Peyer's patch (tissue), 4 donors: Measurements from ENCODE around the gene MYL6. TPM values are rescaled to one million over a fixed set of nuclear protein-coding genes. Genes with fewer than 3 reads are reported as not detected.
A peak's percentile ranks its signal among the peaks of the same experiment; 100 is the strongest.
"Not testable (repeated sequence)": the region's sequence is repeated elsewhere in the genome, so short reads cannot be mapped to it uniquely, and the experiment has no call there.

ENCODE experiments used
- DNase-seq, 3 donors: peaks; one replicate each; pipeline ENCODE4 v3.0.0-alpha.2; 2017 to 2019
- H3K27ac ChIP-seq, 4 donors: fragments of 200-600 bp; sonication (generic); one replicate each; pipeline ENCODE4 v1.5.1; 2016 to 2019
- H3K27me3 ChIP-seq, 2 donors: fragments of 200-600 bp; sonication (generic); one replicate each; pipeline ENCODE4 v1.5.1; 2019
- H3K36me3 ChIP-seq, 3 donors: fragments of 200-600 bp; sonication (generic); one replicate each; pipeline ENCODE4 v1.5.1; 2016 to 2019
- H3K4me1 ChIP-seq, 4 donors: fragments of 200-600 bp; sonication (generic); one replicate each; pipeline ENCODE4 v1.5.1; 2016 to 2019
- H3K4me3 ChIP-seq, 4 donors: fragments of 200-600 bp; sonication (generic); 1 replicate in 3 of 4; 2 replicates in 1 of 4; pipeline ENCODE4 v1.5.1; 2016 to 2019; ENCODE audit warnings: mild to moderate bottlenecking in 1 of 4
- H3K9me3 ChIP-seq, 4 donors: fragments of 200-600 bp; sonication (generic); one replicate each; pipeline ENCODE4 v1.5.1; 2016 to 2019; ENCODE audit warnings: mild to moderate bottlenecking in 1 of 4
- CTCF ChIP-seq, 6 experiments: fragments of 450-650 bp in 4 of 6; fragments of 200-600 bp in 2 of 6; sonication (generic) in 1 of 6; IDR thresholded peaks; one replicate each; pipeline ENCODE4 v1.5.1; 2017 to 2019; ENCODE audit warnings: antibody characterized with exemption in 6 of 6, mild to moderate bottlenecking in 3 of 6, moderate library complexity in 1 of 6
- POLR2A ChIP-seq, 2 donors: fragments of 450-650 bp; IDR thresholded peaks; one replicate each; pipeline ENCODE4 v1.5.1; 2017; ENCODE audit warnings: antibody characterized with exemption in 2 of 2, mild to moderate bottlenecking in 2 of 2, moderate library complexity in 2 of 2
- total RNA-seq, 4 donors: library from RNA; depleted of rRNA; stranded (reverse); fragments of >200 nt; gene quantifications; one replicate each; pipeline ENCODE4 v1.1.0, GENCODE V29; 2016

Gene MYL6
- 1,000 to 10,000 TPM; 1,247 to 1,872 (median 1,541) TPM for total RNA-seq

GRCh38 chr12:56158029-56158925 lies at the start of gene MYL6:
Gene MYL6, plus strand, starts transcription at chr12:56158359. Its CDS starts 43 bp downstream, at chr12:56158402.
- TF ChIP-seq CTCF (IDR thresholded peaks at IDR 0.05) = peak in 1 of 6 experiments; percentile 3
- peak; percentile 99 for TF ChIP-seq POLR2A (IDR thresholded peaks at IDR 0.05)
- peak; percentile 91 to 99 (median 99) for DNase-seq
- Histone ChIP-seq H3K36me3 (peaks cover 0 to 39% (median 0%) of the 10 kb centered on the region in 3 donors), H3K4me1 (peaks cover 4 to 43% (median 19%) of the 10 kb centered on the region in 4 donors), H3K27ac (peak within 1 kb of the TSS; percentile 91 to 100 (median 97)), H3K4me3 (peak within 1 kb of the TSS; percentile 62 to 96 (median 80)), H3K9me3 (no peaks in the 10 kb centered on the region), H3K27me3 (no peaks in the 10 kb centered on the region)

GRCh38 chr12:56110571-56110970 lies 47.6 kb upstream of the MYL6 start:
- no peak for TF ChIP-seq CTCF (IDR thresholded peaks at IDR 0.05)
- no peak for TF ChIP-seq POLR2A (IDR thresholded peaks at IDR 0.05)
- no peak for DNase-seq
- Histone ChIP-seq H3K36me3 (peaks cover 0 to 70% (median 5%) of the 10 kb centered on the region in 3 donors), H3K27ac (no peak overlapping the region), H3K4me1 (peaks cover 0 to 12% (median 2%) of the 10 kb centered on the region in 4 donors), H3K4me3 (no peak overlapping the region), H3K27me3 (no peaks in the 10 kb centered on the region), H3K9me3 (no peaks in the 10 kb centered on the region)

GRCh38 chr12:56114084-56114483 lies 44.1 kb upstream of the MYL6 start:
- DNase-seq = no peak
- Histone ChIP-seq H3K4me3 (no peak overlapping the region), H3K27me3 (no peaks in the 10 kb centered on the region), H3K9me3 (no peaks in the 10 kb centered on the region), H3K4me1 (peaks cover 0 to 6% (median 2%) of the 10 kb centered on the region in 4 donors), H3K27ac (no peak overlapping the region), H3K36me3 (peaks cover 0 to 46% (median 5%) of the 10 kb centered on the region in 3 donors)
- TF ChIP-seq POLR2A (IDR thresholded peaks at IDR 0.05) = no peak
- TF ChIP-seq CTCF (IDR thresholded peaks at IDR 0.05) = no peak

- H3K27me3 ChIP-seq = no peaks in the 10 kb centered on the region
- peaks cover 3 to 18% (median 4%) of the 10 kb centered on the region in 4 donors for H3K4me1 ChIP-seq
- peak overlapping the region; percentile 78 to 96 (median 95) for H3K27ac ChIP-seq
- H3K4me3 ChIP-seq = peak overlapping the region in 3 of 4 donors; percentile 59 to 75 (median 69)
- no peaks in the 10 kb centered on the region for H3K9me3 ChIP-seq
- H3K36me3 ChIP-seq = peaks cover 0 to 34% (median 5%) of the 10 kb centered on the region in 3 donors
- TF ChIP-seq CTCF (IDR thresholded peaks at IDR 0.05) (no peak), POLR2A (IDR thresholded peaks at IDR 0.05) (no peak)
- DNase-seq = no peak
Measured at GRCh38 chr12:56115329-56115728, 42.8 kb upstream of the MYL6 start.

- Histone ChIP-seq H3K27me3 (no peaks in the 10 kb centered on the region), H3K4me1 (peaks cover 3 to 18% (median 4%) of the 10 kb centered on the region in 4 donors), H3K4me3 (peak within 1 kb of the TSS; percentile 56 to 75 (median 64)), H3K27ac (peak within 1 kb of the TSS; percentile 94 to 96 (median 95)), H3K36me3 (peaks cover 0 to 34% (median under 1%) of the 10 kb centered on the region in 3 donors), H3K9me3 (no peaks in the 10 kb centered on the region)
- peak; percentile 95 to 99 (median 96) for DNase-seq
- peak in 3 of 6 experiments; percentile 19 to 22 (median 21) for TF ChIP-seq CTCF (IDR thresholded peaks at IDR 0.05)
- peak; percentile 88 to 96 for TF ChIP-seq POLR2A (IDR thresholded peaks at IDR 0.05)
Measured at GRCh38 chr12:56116267-56117081, 41.7 kb upstream of the MYL6 start, which contains the start of gene RPL41. Gene RPL41, plus strand, starts transcription at chr12:56116633.

- Histone ChIP-seq H3K4me1 (peaks cover 3 to 18% (median 4%) of the 10 kb centered on the region in 4 donors), H3K27ac (peak overlapping the region; percentile 94 to 96 (median 95)), H3K4me3 (peak overlapping the region; percentile 56 to 75 (median 64)), H3K36me3 (peaks cover 0 to 34% (median 0%) of the 10 kb centered on the region in 3 donors)
- not testable (repeated sequence) for DNase-seq, H3K9me3 ChIP-seq, H3K27me3 ChIP-seq
Measured at GRCh38 chr12:56117082-56117706, 41.0 kb upstream of the MYL6 start.
